Progenitor cell of endocrine pancreas (in vitro differentiated cells): ENCODE results near the gene HOXA10. TPM values are rescaled to one million over a fixed set of nuclear protein-coding genes. Genes with fewer than 3 reads are reported as not detected.

Experiments used
- DNase-seq: peaks from one replicate; pipeline ENCODE4 v3.0.0; 2021; ENCODE audit warnings: low spot score; ENCODE audit not compliant: unreplicated experiment
- H3K27ac Mint-ChIP-seq: 2 replicates; pipeline ENCODE4 v1.8.0; 2021; ENCODE audit warnings: mild to moderate bottlenecking, moderate library complexity, mixed read lengths
- H3K27me3 Mint-ChIP-seq: 2 replicates; pipeline ENCODE4 v1.8.0; 2021; ENCODE audit warnings: mixed read lengths
- H3K36me3 Mint-ChIP-seq: 2 replicates; pipeline ENCODE4 v1.8.0; 2022; ENCODE audit warnings: mixed read lengths; ENCODE audit not compliant: insufficient read depth
- H3K4me1 Mint-ChIP-seq: 2 replicates; pipeline ENCODE4 v1.8.0; 2021; ENCODE audit warnings: low read depth, mixed read lengths
- H3K4me3 Mint-ChIP-seq: 2 replicates; pipeline ENCODE4 v1.8.0; 2021; ENCODE audit warnings: low read depth, mild to moderate bottlenecking, moderate library complexity, mixed read lengths
- H3K9me3 Mint-ChIP-seq: 2 replicates; pipeline ENCODE4 v1.8.0; 2021; ENCODE audit warnings: low read depth, mixed read lengths
- total RNA-seq: library from RNA; stranded (reverse); gene quantifications from 2 replicates; pipeline ENCODE4 v1.2.1, GENCODE V29; 2021
- TF ChIP-seq, protein P1 (sequence below): fragments of 200-600 bp; sonication (generic); IDR thresholded peaks from one replicate; pipeline ENCODE4 v1.5.0; 2021; ENCODE audit warnings: antibody characterized with exemption, mild to moderate bottlenecking; ENCODE audit not compliant: unreplicated experiment

The HOXA10 gene
- total RNA-seq, 1 donor from 2014 or later, result not detected

DNA sequence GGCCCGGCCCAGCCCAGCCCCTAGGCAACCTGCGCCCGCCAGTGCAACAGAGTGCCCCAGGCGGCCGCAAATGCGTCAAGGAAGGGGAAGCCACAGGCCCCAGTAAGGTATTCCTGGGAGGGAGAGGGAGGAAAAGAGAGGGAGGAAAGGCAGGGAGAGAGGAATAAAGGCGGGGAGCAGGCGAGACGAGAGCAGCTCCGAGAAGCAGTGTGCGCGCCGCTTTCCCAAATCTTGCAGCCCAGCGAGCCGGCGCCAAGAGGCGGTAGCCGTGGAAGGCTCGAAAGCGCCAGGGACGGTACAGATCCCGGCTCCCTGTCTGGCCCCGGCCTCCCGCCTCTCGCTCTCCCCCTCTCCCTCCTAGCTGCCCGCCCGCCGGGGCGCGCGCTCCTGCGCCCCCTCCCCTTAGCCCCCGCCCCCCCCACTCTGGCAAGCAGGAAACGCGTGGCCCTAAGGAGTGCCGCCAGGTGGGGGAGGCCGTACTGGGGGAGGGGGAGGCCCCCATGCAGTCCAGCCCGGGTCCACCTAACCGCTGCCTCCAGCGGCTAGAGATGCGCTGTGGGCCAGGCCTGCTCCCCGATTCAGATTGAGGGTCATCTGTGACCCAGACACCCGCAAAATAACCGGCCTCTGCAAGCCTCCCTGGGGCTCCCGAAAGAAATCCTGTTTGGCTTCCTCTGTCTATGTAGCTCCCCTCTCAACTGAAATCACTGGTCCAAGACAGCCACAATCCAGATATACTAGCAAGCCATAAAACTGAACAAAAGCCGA is 4.3 kb downstream of the HOXA10 start:
- H3K9me3 Mint-ChIP-seq, result no peaks in the 10 kb centered on the region
- peak overlapping the region; percentile 49 for H3K27ac Mint-ChIP-seq
- no peak for DNase-seq
- peaks cover 4% of the 10 kb centered on the region for H3K4me1 Mint-ChIP-seq
- TF ChIP-seq, protein P1, sequence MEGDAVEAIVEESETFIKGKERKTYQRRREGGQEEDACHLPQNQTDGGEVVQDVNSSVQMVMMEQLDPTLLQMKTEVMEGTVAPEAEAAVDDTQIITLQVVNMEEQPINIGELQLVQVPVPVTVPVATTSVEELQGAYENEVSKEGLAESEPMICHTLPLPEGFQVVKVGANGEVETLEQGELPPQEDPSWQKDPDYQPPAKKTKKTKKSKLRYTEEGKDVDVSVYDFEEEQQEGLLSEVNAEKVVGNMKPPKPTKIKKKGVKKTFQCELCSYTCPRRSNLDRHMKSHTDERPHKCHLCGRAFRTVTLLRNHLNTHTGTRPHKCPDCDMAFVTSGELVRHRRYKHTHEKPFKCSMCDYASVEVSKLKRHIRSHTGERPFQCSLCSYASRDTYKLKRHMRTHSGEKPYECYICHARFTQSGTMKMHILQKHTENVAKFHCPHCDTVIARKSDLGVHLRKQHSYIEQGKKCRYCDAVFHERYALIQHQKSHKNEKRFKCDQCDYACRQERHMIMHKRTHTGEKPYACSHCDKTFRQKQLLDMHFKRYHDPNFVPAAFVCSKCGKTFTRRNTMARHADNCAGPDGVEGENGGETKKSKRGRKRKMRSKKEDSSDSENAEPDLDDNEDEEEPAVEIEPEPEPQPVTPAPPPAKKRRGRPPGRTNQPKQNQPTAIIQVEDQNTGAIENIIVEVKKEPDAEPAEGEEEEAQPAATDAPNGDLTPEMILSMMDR, result no peak
- peaks cover 78% of the 10 kb centered on the region for H3K27me3 Mint-ChIP-seq
- H3K36me3 Mint-ChIP-seq, result no peaks in the 10 kb centered on the region
- no peak overlapping the region for H3K4me3 Mint-ChIP-seq

DNA sequence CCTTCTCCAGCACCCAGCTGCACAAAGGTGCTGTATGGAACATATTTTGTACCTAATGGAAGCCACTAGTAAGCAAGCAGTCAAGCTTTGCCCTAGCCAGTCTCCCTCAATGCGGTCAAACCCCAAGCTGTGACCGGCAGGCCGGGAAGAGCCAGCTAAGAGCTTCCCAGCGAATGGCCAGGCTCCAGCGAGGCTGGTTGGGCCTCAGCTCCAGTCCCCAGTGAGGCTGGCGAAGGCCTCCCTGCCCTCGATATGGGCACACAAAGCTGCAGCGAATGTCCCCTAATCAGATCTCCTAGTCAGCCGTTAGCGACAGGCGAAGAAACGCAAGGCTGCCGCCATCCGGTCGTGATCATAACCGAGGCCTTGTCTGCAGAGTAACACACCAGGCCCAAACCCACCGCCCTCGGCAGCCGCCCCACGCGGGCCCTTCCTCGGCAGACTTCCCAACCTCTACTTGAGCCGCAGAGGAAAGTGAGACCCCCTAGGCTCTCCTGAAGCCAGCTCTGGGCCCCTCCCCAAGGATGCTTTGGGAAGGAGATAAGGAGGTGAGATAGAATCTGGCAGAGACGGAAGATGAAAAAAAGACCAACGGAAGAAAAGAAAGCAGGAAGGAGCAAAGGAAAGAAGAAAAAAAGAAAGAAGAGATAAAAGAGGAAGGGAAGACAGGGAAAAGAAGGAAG is 5.7 kb downstream of the HOXA10 start:
- TF ChIP-seq, protein P1, result no peak
- Mint-ChIP-seq H3K9me3 (no peaks in the 10 kb centered on the region), H3K27me3 (peaks cover 86% of the 10 kb centered on the region), H3K36me3 (no peaks in the 10 kb centered on the region), H3K27ac (no peak overlapping the region), H3K4me1 (peaks cover 4% of the 10 kb centered on the region), H3K4me3 (no peak overlapping the region)
- no peak for DNase-seq

- H3K27me3 Mint-ChIP-seq, result peaks cover 89% of the 10 kb centered on the region
- peaks cover 4% of the 10 kb centered on the region for H3K4me1 Mint-ChIP-seq
- DNase-seq, result no peak
- H3K27ac Mint-ChIP-seq, result no peak overlapping the region
- H3K9me3 Mint-ChIP-seq, result no peaks in the 10 kb centered on the region
- H3K4me3 Mint-ChIP-seq, result no peak overlapping the region
- TF ChIP-seq, protein P1, result no peak
- H3K36me3 Mint-ChIP-seq, result no peaks in the 10 kb centered on the region
These were observed 6.2 kb downstream of the HOXA10 start for GRCh38 chr7:27167916-27168264.

DNA sequence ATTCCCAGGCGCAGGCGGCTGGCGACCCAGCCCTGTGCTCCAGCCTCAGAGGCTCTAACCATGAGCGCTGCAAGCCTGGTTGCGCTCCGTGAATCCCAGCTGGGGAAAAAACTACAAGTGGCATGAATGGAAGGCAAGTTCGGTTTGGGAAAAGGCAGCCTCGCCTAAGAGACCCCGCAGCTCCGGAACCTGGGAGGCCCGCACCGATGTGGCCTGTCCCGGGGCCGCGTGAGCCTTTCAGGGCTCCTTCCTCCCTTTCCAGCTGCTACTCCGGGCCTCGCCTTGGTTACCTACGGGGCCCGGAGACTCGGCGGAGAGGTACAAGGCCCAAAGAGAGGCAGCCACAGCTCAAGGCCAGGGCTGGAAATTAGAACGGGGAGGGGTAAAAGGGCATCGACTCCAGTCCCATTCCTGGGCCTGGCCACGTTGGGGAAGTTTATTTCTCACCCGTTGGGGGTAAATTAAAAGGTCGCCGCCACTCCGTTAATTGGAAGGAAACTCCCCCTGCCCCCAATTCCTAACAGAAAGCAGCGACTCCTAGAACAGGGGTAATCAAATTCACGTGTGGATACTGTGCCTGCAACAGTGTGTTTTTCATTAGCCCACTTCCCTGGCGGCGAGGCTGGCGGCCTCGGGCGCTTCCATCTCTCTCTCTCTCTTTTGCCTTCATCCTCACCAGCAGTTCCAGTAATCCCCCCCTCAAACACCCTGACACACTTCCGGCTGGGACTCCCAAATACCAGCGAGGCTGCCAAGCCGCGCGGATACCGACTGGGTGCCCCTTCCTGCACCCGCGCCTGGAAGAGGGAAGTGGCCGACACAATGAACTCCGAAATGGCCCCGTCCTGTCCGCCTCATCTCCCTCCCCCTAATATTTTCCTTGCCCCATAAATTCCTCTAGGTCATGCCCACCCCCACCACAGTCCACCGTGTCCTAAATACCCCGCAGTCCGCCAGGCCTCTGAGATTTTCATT is 7.3 kb downstream of the HOXA10 start:
- H3K9me3 Mint-ChIP-seq, result no peaks in the 10 kb centered on the region
- no peak overlapping the region for H3K27ac Mint-ChIP-seq
- no peaks in the 10 kb centered on the region for H3K36me3 Mint-ChIP-seq
- peaks cover 2% of the 10 kb centered on the region for H3K4me1 Mint-ChIP-seq
- H3K27me3 Mint-ChIP-seq, result peaks cover 91% of the 10 kb centered on the region
- TF ChIP-seq, protein P1, result no peak
- DNase-seq, result no peak
- no peak overlapping the region for H3K4me3 Mint-ChIP-seq

GRCh38 chr7:27165996-27166530 is 8.1 kb downstream of the HOXA10 start:
- H3K36me3 Mint-ChIP-seq, result no peaks in the 10 kb centered on the region
- no peaks in the 10 kb centered on the region for H3K9me3 Mint-ChIP-seq
- peaks cover 88% of the 10 kb centered on the region for H3K27me3 Mint-ChIP-seq
- no peak for DNase-seq
- TF ChIP-seq, protein P1, result no peak
- no peak overlapping the region for H3K27ac Mint-ChIP-seq
- H3K4me1 Mint-ChIP-seq, result peaks cover 3% of the 10 kb centered on the region
- H3K4me3 Mint-ChIP-seq, result no peak overlapping the region
